GM20000 (cell line): ENCODE results near the gene LGSN.

Experiments
- DNase-seq: peaks from one replicate; pipeline ENCODE4 v3.0.0; 2012; ENCODE audit warnings: low spot score
- TF ChIP-seq, protein P1 (sequence below): IDR thresholded peaks from 2 replicates; pipeline ENCODE4 v1.5.1; 2012; ENCODE audit warnings: mild to moderate bottlenecking, control low read depth; ENCODE audit errors: extremely low read depth, missing control alignments

LGSN gene

DNA sequence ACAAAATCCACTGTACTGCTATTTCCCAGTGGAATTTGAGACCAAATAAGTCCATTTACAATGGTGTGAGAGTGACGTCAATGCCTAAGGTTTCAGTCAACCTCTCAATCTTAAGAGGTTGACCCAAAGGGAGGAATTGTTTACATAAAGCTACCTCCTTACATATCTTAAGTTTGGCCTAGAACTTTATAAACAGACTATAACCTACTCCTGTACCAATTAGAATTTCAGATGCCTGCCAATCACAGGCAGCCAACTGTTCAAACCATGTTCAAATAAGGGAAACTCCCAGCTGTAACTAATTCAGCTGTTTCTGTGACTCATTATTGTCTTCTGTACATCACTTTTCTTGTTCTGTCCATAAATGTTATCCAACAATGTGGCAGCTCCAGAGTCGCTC, 14.5 kb downstream of the LGSN start:
- DNase-seq = no peak
- TF ChIP-seq, protein P1, sequence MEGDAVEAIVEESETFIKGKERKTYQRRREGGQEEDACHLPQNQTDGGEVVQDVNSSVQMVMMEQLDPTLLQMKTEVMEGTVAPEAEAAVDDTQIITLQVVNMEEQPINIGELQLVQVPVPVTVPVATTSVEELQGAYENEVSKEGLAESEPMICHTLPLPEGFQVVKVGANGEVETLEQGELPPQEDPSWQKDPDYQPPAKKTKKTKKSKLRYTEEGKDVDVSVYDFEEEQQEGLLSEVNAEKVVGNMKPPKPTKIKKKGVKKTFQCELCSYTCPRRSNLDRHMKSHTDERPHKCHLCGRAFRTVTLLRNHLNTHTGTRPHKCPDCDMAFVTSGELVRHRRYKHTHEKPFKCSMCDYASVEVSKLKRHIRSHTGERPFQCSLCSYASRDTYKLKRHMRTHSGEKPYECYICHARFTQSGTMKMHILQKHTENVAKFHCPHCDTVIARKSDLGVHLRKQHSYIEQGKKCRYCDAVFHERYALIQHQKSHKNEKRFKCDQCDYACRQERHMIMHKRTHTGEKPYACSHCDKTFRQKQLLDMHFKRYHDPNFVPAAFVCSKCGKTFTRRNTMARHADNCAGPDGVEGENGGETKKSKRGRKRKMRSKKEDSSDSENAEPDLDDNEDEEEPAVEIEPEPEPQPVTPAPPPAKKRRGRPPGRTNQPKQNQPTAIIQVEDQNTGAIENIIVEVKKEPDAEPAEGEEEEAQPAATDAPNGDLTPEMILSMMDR = no peak

- TF ChIP-seq, protein P1 = no peak
- DNase-seq = no peak
These were observed 16.3 kb downstream of the LGSN start for GRCh38 chr6:63303476-63303875.

DNA sequence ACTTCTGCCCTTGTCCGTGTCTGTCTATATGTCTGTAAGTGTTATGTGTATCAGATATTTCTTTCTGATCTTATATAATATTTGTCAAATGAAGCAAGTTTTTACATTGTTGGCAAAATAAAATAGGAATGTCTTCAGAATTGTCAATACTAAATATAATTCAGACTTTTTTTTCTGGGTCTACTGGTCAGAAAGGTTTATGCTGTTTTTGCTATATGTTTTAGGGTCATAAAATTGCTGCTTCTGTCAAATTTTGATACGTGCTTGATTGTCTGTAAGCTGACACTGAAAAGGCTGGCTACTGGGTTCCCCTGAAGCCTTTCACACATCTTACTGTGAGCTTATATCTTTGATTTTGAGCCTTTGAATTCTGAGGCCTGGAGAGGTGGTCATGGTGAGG, 20.1 kb downstream of the LGSN start:
- TF ChIP-seq, protein P1 = no peak
- no peak for DNase-seq

- TF ChIP-seq, protein P1 = no peak
- no peak for DNase-seq
These were observed 24.1 kb downstream of the LGSN start for GRCh38 chr6:63295553-63296194.

- TF ChIP-seq, protein P1 = no peak
- DNase-seq = no peak
These were observed 29.2 kb downstream of the LGSN start for GRCh38 chr6:63290492-63291058.

GRCh38 chr6:63289269-63289872, 30.4 kb downstream of the LGSN start:
- TF ChIP-seq, protein P1 = no peak
- no peak for DNase-seq

GRCh38 chr6:63280639-63281180, 39.1 kb downstream of the LGSN start:
- no peak for DNase-seq
- TF ChIP-seq, protein P1 = no peak
